ENCODE measurements around the gene GPR176.
"Not testable (repeated sequence)": the region's sequence is repeated elsewhere in the genome, so short reads cannot be mapped to it uniquely, and the experiment has no call there.

GPR176 gene

GRCh38 chr15:39852250-39852649, 67.8 kb downstream of the GPR176 start:
- no peak for DNase-seq

DNA sequence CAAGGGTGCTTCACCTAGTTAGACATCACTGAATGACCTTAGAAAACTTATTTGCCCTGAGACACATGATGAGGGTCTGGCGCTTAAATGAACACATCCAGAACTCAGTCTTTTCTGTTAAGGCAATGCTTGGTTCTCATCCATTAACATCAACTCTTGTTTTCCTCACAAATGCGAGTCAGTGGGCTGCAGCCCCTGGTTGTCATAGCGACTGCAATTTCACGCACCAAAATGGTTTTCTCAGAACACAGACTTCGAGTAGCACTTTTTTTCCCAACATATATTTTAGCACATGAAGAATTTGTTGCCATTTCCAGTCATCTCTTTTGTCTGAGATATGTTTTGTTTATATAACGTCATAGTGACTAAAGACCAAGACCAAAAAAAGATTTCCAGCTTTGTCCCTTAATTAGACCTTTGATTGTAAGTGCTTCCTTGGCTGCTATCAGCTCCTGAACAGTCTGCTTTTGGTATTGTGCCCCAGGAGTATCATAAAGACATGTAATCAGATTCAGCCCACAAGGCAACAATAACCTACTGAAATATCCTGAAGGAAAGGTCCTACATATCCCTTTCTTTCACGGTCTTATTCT, 68.5 kb downstream of the GPR176 start:
- DNase-seq: no peak

- no peak for DNase-seq
These were observed 69.6 kb downstream of the GPR176 start for GRCh38 chr15:39850436-39850835.

GRCh38 chr15:39846108-39846507, 74.0 kb downstream of the GPR176 start:
- DNase-seq: no peak

DNA sequence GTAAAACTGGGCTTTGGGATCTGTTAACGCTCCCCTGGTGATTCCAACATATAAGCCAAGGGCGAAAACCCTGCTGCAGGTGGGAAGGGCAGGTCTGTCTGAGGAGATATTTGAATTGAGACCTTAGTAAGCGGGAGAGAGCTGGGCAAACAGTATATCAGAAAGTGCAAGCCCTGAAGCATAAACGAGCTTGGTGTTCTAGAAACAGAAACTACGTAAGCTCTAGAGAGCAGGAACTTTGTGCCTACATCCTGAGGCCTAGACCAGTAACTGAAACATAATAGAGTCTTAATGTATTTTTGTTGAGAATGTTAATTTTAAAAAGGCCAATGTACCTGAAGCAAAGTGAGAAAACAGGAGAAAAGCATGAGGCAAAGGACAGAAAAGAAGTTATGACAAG, 74.5 kb downstream of the GPR176 start:
- no peak for DNase-seq

DNA sequence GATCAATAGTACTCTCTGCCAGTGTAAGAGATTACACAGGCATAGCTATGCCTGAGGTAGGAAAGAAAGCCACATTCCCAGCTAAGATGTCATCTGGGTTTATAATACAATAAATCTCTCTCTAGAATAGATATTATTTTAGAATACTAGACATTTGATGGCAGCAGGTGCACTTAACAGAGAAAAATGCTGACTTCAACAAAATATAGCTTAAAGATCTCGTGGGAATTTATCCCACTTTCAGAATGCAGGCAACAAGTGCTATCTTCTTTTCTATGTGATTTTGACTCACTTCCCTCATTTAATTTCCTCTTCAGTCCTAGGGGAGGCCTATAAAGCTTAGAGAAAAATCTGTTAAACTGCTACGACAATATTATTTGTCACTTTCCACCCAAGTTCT, 76.5 kb downstream of the GPR176 start:
- no peak for DNase-seq

GRCh38 chr15:39837454-39837853, 82.6 kb downstream of the GPR176 start:
- DNase-seq: no peak

DNA sequence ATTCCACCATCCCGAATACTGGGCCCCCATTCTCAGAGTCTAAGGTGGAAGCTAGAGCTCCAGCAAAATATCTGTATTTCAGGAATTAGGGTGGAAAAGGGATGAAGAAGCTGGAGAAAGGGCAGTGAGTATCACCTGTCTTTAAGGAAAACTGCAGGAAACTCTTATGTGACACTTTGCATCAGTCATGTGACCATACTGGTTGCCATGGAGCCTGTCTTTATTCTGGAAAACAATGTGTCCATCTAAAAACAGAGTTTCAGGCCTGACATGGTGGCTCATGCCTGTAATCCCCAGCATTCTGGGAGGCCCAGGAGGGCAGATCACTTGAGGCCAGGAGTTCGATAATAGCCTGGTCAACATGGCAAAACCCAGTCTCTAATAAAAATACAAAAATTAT, 84.5 kb downstream of the GPR176 start:
- DNase-seq: no peak

DNA sequence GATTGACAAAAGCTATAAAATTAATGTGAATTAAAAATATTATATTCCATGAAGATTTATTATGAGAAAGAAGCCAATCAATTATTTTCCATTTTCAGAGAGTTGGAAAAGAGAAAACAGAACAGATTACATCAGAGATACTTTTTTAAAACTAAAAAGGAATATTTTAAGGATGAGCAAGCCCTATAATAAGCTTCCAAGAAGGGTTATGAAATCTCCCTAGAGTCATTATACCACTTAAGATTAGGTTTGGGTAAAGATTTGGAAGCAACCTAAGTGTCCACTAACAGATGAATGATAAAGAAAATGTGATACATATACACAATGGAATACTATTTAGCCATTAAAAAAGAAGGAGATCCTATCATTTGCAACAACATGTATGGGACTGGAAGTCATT, 85.8 kb downstream of the GPR176 start:
- no peak for DNase-seq

DNA sequence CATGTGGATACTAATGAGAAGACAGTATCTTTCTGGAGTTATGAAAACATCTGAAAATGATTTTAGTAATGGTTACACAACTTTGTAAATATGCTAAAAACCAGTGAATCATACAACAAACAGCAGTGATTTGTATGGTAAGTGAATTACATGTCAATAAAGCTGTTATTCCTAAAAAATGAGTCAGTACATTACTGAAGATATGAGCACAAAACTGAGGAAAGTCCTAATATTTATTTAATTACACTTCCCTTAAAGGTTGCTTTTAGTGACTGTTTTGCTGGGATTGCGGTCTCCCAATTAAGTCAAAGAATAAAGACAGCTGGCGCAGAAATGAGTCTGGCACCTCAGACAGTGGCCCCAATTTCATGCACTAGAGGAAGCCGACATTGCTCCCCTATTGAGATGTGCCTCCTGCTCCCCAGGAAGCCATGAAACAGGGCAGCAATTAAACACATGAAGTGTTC, 86.5 kb downstream of the GPR176 start:
- DNase-seq: no peak

DNA sequence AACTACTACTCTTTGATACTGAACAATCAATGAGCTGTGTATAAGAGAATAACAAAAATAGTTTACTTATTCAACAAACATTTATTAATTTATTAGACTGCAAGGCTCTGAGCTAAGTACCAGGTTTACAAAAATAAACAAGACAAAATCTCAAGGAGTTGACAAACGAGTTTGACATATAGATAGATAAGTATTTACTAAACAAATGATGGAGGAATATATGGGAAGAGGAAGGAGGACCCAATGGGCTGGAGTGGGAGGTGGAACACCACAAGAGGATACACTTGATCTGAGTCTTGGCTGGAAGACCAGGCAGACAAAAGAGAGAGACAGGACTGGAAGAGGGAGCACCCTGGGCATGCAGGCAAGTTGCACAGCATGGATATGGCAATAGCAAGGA, 89.9 kb downstream of the GPR176 start:
- DNase-seq: no peak

DNA sequence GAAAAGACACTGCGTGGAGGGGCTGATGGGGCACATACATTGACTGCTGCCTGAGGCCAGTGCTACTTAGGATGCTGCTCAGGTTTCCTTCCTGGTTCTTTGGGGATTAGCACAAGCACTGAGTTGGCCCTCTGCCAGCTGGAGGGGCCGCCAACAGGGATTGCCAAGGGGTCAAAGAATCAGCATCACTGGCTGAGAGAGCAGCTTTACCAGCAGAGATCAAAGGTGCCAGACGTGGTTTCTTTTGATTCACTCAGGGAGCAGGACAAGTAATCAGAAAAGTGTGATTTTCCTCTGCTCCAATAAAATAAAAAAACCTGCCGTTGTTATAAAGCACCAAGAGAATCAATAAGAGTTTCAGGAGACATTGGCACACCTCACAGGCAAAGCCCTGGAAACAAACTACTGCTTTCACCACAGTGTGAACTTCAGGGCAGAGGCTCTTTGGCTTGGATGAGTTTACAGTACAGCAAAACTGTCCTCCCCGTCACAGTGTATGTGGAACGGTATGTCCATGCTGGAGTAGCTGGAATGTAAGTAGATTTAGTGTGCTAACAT, 91.6 kb downstream of the GPR176 start:
- DNase-seq: no peak

GRCh38 chr15:39826975-39827374, 93.1 kb downstream of the GPR176 start:
- no peak for DNase-seq

GRCh38 chr15:39823634-39824033, 96.4 kb downstream of the GPR176 start:
- no peak for DNase-seq

DNA sequence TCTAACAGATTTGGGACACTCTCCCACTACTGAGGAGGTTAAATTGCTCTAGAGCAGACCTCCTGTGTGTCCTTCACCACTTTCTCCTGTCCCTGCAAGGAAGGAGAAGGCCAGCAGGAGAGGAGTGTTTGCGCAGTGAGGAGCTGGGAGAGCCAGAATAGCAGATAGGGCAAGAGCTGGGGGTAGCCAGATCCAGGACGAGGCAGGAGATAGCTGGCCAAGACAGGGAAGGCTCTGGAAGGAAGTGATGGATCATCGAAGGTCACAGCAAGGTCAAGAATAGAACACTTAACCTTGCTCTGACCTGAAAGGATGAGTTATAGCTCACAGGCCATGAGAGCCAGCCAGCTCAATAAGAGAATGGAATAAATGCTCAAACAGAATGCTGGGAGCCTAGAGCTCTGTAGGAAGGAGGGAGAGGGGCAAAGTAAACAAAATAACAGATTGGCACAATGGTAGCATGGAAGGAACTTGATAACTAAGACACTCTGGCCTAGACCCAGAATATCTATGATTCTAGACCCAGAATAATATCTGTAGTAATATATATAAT, 99.9 kb downstream of the GPR176 start:
- no peak for DNase-seq

DNA sequence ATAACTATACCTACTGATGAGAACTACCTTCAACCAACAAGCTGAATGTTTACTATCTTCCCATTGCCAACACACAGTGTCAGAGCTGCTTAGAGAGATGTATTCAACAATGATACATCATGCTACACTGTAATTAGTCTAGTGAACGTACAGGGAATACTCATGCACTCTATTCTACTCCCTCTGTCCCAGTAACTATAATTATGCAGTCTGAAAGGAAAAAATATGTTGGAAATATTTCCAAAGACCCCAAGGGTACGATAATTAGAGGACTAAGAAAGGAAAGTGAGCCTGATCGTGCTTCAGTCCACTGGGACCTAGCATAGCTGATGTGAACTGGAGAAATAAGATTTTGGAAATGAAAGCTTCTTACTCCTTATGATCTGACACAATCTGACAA, 100.5 kb downstream of the GPR176 start:
- DNase-seq: no peak

DNA sequence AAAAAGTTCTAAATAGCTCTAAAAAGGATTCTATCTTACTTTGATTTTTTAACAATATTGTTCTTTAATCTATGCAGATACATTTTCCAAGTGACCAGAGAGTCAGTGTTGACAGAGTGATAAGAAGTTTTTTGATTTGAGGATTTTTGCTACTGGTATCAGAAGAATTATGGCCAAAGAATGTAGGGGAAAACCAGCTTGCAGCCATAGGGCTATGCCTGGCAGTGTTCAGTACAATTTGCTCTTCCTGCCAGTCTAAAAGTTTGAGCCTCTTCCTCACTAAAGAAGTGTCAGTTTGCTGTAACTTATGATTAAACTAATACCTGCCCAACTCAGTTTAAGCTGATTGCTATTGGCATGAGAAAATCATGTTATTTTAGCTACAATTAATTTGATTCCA, 102.2 kb downstream of the GPR176 start:
- DNase-seq: no peak

GRCh38 chr15:39814489-39814888, 105.6 kb downstream of the GPR176 start:
- no peak for DNase-seq

GRCh38 chr15:39812651-39813050, 107.4 kb downstream of the GPR176 start:
- not testable (repeated sequence) for DNase-seq

DNA sequence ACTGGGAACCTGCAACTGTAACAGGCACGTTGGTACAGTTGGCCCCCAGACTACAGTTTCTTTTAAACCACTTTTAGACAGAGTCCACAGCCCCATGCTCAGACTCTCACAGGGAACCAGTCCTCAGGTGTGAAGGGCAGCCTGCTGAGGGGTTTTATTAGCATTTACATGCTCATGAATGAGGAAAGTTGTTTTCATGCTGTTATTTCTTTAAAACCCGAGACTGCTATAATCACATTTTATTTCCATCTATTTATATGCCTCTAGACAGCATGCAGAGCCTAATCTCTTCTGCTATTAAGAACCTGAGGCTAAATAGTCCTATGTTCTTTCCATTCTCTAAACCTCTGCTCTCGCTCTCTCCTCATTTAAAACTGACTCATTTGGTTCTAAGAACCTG, 111.2 kb downstream of the GPR176 start:
- DNase-seq: no peak

DNA sequence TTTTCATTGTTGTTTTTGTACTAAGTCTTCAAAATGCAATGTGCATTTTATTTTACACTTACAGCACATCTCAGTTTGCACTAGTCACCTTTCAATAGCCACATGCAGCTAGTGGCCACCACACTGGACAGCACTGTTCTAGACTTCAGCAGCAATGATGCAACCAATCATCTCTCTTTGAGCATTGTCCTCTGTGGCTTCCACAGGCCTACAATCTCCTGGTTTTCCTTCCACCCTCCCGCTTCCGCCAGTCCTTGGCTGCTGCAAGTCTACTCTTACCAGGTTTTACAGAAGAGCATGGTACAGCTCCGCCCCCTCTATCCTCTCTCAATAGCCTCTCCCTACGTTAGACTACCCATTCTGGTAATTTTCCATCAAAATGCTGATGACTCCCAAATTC, 112.3 kb downstream of the GPR176 start:
- no peak for DNase-seq

DNA sequence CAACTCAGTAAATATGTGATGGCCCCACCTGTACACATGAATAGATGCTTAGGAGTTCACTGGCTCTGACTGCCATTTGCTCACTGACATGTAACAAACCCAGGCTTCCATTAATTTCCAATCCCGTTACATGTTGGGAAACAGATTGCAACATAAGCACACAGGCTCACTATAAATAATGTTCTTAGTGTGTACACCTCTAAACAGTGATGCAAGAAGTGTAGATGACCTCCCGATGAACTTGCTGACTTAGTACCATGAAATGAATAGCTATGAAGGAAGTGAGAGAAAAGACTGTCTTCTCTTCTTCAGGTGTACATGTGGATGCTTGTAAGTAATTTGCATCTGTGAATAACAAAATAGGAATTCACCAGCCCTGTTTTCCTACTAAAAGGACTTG, 116.0 kb downstream of the GPR176 start:
- DNase-seq: no peak

DNA sequence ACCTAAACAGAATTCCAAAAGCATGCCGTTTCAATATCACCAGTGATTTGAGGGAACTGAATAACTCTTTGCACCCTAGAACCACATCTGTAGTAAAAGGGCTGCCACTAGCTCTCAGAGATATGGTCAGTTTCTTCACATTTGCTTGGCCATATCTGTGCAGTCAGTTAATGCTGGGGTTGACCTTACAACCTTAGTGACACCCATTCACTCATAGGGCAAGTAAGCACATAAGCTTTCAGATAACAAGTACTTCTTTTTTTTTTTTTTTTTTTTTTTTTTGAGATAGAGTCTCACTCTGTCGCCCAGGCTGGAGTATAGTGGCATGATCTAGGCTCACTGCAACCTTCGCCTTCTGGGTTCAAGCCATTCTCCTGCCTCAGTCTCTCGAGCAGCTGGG, 117.0 kb downstream of the GPR176 start:
- no peak for DNase-seq

DNA sequence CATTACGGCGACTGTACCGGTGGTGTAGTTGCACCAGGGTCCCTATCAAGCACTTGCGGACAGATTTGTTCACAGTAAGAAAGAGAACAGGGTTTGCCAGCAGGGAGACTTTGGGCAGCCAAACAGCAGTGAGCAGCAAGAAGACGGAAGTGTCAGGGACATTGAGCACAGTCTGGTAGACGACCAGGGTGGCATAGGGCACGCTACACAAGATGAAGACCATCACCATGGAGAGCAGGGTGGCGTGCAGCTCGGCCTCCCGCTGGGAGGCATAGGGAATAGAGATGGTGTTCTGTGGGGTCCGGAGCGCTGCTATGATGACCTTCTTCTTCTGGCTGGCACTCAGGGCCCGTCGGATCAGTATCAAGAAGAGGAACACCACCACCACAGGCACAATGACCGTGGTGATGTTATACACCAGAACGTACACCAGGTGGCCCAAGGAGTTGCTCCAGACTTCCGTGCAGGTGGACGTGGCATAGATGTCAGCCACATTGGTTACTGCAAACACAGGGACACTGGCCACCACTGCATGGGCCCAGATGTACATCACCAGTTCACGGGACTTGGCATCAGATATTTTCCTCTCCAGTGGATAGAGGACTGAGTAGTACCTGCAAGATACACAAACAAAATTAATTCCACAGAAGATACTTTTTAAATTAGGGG, 118.3 kb downstream of the GPR176 start:
- no peak for DNase-seq

All from DMS153 (cell line).